H1 (cell line): ENCODE data around the gene CFAP92. TPM values are rescaled to one million over a fixed set of nuclear protein-coding genes. Genes with fewer than 3 reads are reported as not detected.

Source experiments
- CTCF ChIA-PET: fragments of 300-600 bp; sonication (Branson Sonifier 250); formaldehyde crosslinking; loops from one replicate; lab custom pipeline; 2021; ENCODE audit not compliant: partially characterized antibody; lab: Charles Lee
- POLR2A ChIA-PET: fragments of 300-600 bp; sonication (Branson Sonifier 250); formaldehyde crosslinking; loops from one replicate; lab custom pipeline; 2021; ENCODE audit warnings: inconsistent platforms; ENCODE audit not compliant: partially characterized antibody; lab: Charles Lee
- DNase-seq, 2 experiments: peaks; one replicate each; pipeline versions ENCODE4 v3.0.0 to v3.0.0-alpha.2; 2010 to 2022; ENCODE audit warnings: low spot score in 2 of 2, low read depth in 1 of 2, mixed read lengths in 1 of 2
- FAIRE-seq: peaks from 2 replicates; lab custom pipeline; 2011; peaks lifted over from hg19 to GRCh38; lab: Jason Lieb, UNC
- H2AFZ ChIP-seq: 2 replicates; pipeline ENCODE4 v1.8.1; 2012; ENCODE audit warnings: low read length, inconsistent platforms
- H2AK5ac ChIP-seq: 2 replicates; pipeline ENCODE4 v1.6.1; 2013; ENCODE audit warnings: low read depth, low read length
- H2BK120ac ChIP-seq: replicated peaks from 2 replicates; pipeline ENCODE3; 2013; ENCODE audit warnings: low read depth, low read length, inconsistent platforms
- H2BK12ac ChIP-seq: 2 replicates; pipeline ENCODE4 v1.6.1; 2013; ENCODE audit warnings: low read depth, low read length
- H2BK15ac ChIP-seq: 2 replicates; pipeline ENCODE4 v1.6.1; 2013; ENCODE audit warnings: low read length
- H2BK20ac ChIP-seq: 2 replicates; pipeline ENCODE4 v1.6.1; 2013; ENCODE audit warnings: low read length
- H2BK5ac ChIP-seq: 2 replicates; pipeline ENCODE4 v1.6.1; 2013; ENCODE audit warnings: low read depth, low read length
- H3K14ac ChIP-seq: 2 replicates; pipeline ENCODE4 v1.6.1; 2013; ENCODE audit warnings: inconsistent platforms; ENCODE audit not compliant: insufficient read length
- H3K18ac ChIP-seq: 2 replicates; pipeline ENCODE4 v1.6.1; 2013; ENCODE audit warnings: low read length; ENCODE audit errors: extremely low read depth
- H3K23ac ChIP-seq: 2 replicates; pipeline ENCODE4 v1.6.1; 2013; ENCODE audit warnings: inconsistent platforms; ENCODE audit not compliant: insufficient read length
- H3K23me2 ChIP-seq: 2 replicates; pipeline ENCODE4 v1.6.1; 2013; ENCODE audit warnings: low read depth, low read length
- H3K27ac ChIP-seq: 2 replicates; pipeline ENCODE4 v1.6.1; 2011; ENCODE audit warnings: low read depth, low read length, inconsistent platforms
- H3K27me3 ChIP-seq, 4 experiments: replicated peaks in 1 of 4; 1 replicate in 1 of 4; 2 replicates in 3 of 4; pipeline versions ENCODE4 v1.6.1 to v1.8.1; 2011 to 2013; ENCODE audit warnings: low read length in 3 of 4, mild to moderate bottlenecking in 3 of 4, inconsistent platforms in 2 of 4, mixed read lengths in 2 of 4, moderate library complexity in 1 of 4; ENCODE audit not compliant: control insufficient read depth in 3 of 4, insufficient read depth in 3 of 4; ENCODE audit errors: extremely low read depth in 1 of 4
- H3K36me3 ChIP-seq, 4 experiments: 2 replicates each; pipeline versions ENCODE4 v1.6.1 to v1.8.1; 2011 to 2013; ENCODE audit warnings: mild to moderate bottlenecking in 4 of 4, low read length in 3 of 4, moderate library complexity in 2 of 4, control low read depth in 1 of 4, inconsistent platforms in 1 of 4; ENCODE audit not compliant: insufficient read depth in 4 of 4, control insufficient read depth in 2 of 4
- H3K4ac ChIP-seq: replicated peaks from 2 replicates; pipeline ENCODE3; 2013; ENCODE audit warnings: low read length, low read depth, mixed read lengths, inconsistent platforms; ENCODE audit not compliant: insufficient read length
- H3K4me1 ChIP-seq, 4 experiments: replicated peaks in 1 of 4; 1 replicate in 1 of 4; 2 replicates in 3 of 4; pipeline versions ENCODE4 v1.6.1 to v1.8.1; 2011 to 2013; ENCODE audit warnings: low read length in 3 of 4, inconsistent platforms in 2 of 4, mixed read lengths in 1 of 4; ENCODE audit not compliant: insufficient read depth in 4 of 4, control insufficient read depth in 3 of 4
- H3K4me2 ChIP-seq, 2 experiments: 2 replicates each; pipeline versions ENCODE4 v1.6.1 to v1.8.1; 2011 to 2013; ENCODE audit warnings: low read depth in 2 of 2, low read length in 2 of 2, control low read depth in 1 of 2, inconsistent platforms in 1 of 2, mild to moderate bottlenecking in 1 of 2; ENCODE audit not compliant: insufficient read depth in 1 of 2
- H3K4me3 ChIP-seq, 4 experiments: fragments of 200-600, 300-600 bp in 1 of 4; sonication (generic), shearing (Covaris generic), sonication (Bioruptor Twin) in 1 of 4; 2 replicates each; pipeline versions ENCODE4 v1.5.1 to v1.8.1; 2011 to 2016; ENCODE audit warnings: low read length in 4 of 4, low read depth in 3 of 4, control low read depth in 2 of 4, inconsistent platforms in 2 of 4, mild to moderate bottlenecking in 2 of 4, mixed read lengths in 1 of 4, moderate library complexity in 1 of 4; ENCODE audit not compliant: insufficient read depth in 2 of 4; ENCODE audit errors: extremely low read depth in 1 of 4
- H3K56ac ChIP-seq: replicated peaks from 2 replicates; pipeline ENCODE3; 2013; ENCODE audit warnings: low read depth, mild to moderate bottlenecking, mixed read lengths, low read length, inconsistent platforms; ENCODE audit not compliant: insufficient read length
- H3K79me1 ChIP-seq: 2 replicates; pipeline ENCODE4 v1.6.1; 2013; ENCODE audit warnings: low read depth, low read length, control low read depth
- H3K79me2 ChIP-seq, 2 experiments: 2 replicates each; pipeline versions ENCODE4 v1.6.1 to v1.8.1; 2012 to 2013; ENCODE audit warnings: low read length in 2 of 2, mild to moderate bottlenecking in 2 of 2, inconsistent platforms in 1 of 2; ENCODE audit not compliant: insufficient read depth in 2 of 2, control insufficient read depth in 1 of 2
- H3K9ac ChIP-seq, 4 experiments: replicated peaks in 1 of 4; 1 replicate in 1 of 4; 2 replicates in 3 of 4; pipeline versions ENCODE4 v1.6.1 to v1.8.1; 2011 to 2013; ENCODE audit warnings: low read depth in 3 of 4, low read length in 3 of 4, control low read depth in 2 of 4, mild to moderate bottlenecking in 2 of 4, moderate library complexity in 2 of 4, inconsistent platforms in 1 of 4; ENCODE audit errors: extremely low read depth in 1 of 4
- H3K9me3 ChIP-seq, 2 experiments: 2 replicates each; pipeline versions ENCODE4 v1.6.1 to v1.8.1; 2012 to 2013; ENCODE audit warnings: mild to moderate bottlenecking in 2 of 2, moderate library complexity in 2 of 2, control low read depth in 1 of 2, inconsistent platforms in 1 of 2, low read depth in 1 of 2, low read length in 1 of 2, mixed read lengths in 1 of 2; ENCODE audit not compliant: insufficient read depth in 2 of 2
- H4K20me1 ChIP-seq, 2 experiments: replicated peaks in 1 of 2; 2 replicates each; pipeline versions ENCODE3 to v1.8.1; 2011 to 2013; ENCODE audit warnings: inconsistent platforms in 2 of 2, low read length in 2 of 2, mild to moderate bottlenecking in 1 of 2; ENCODE audit not compliant: insufficient read depth in 2 of 2, control insufficient read depth in 1 of 2
- H4K5ac ChIP-seq: 2 replicates; pipeline ENCODE4 v1.6.1; 2013; ENCODE audit warnings: low read length, low read depth, mixed read lengths, inconsistent platforms; ENCODE audit not compliant: insufficient read length
- H4K8ac ChIP-seq: 2 replicates; pipeline ENCODE4 v1.8.0; 2013; ENCODE audit warnings: mild to moderate bottlenecking, moderate library complexity, low read length, inconsistent platforms; ENCODE audit not compliant: insufficient read depth; ENCODE audit errors: extremely low read depth
- H4K91ac ChIP-seq: replicated peaks from 2 replicates; pipeline ENCODE3; 2013; ENCODE audit warnings: low read length, mixed read lengths, inconsistent platforms; ENCODE audit not compliant: insufficient read length
- E2F6 ChIP-seq: IDR thresholded peaks from 2 replicates; pipeline ENCODE4 v1.6.1; 2012; ENCODE audit warnings: inconsistent platforms
- FOSL1 ChIP-seq: IDR thresholded peaks from 2 replicates; pipeline ENCODE4 v1.6.1; 2011; ENCODE audit warnings: mild to moderate bottlenecking, low read depth, low read length, moderate library complexity; ENCODE audit not compliant: insufficient read depth
- JUND ChIP-seq: IDR thresholded peaks from 2 replicates; pipeline ENCODE4 v1.6.1; 2011; ENCODE audit warnings: mild to moderate bottlenecking, improper control_type of control experiment, low read length
- MAX ChIP-seq: IDR thresholded peaks from 2 replicates; pipeline ENCODE4 v1.6.1; 2012; ENCODE audit warnings: inconsistent platforms
- TEAD4 ChIP-seq: IDR thresholded peaks from 2 replicates; pipeline ENCODE4 v1.6.1; 2012; ENCODE audit warnings: low read depth, low read length, inconsistent platforms, mixed read lengths
- WGBS, 2 experiments: shearing (Covaris generic) in 1 of 2; methylation state at CpG; one replicate each; pipeline versions ENCODE4 v1.1.6 to v1.1.7; 2013 to 2015; ENCODE audit warnings: low lambda C conversion rate in 2 of 2, mixed read lengths in 2 of 2, inconsistent platforms in 1 of 2, low coverage in 1 of 2, missing lambda C conversion rate in 1 of 2; ENCODE audit not compliant: insufficient replicate concordance in 2 of 2, insufficient coverage in 1 of 2, insufficient read length in 1 of 2; ENCODE audit errors: extremely low coverage in 1 of 2, missing lambda C conversion rate in 1 of 2; 5-methylcytosine and 5-hydroxymethylcytosine counted together
- polyA plus RNA-seq, 7 experiments: library from polyadenylated mRNA; depleted of rRNA in 3 of 7; stranded (reverse) in 5 of 7; unstranded in 2 of 7; fragments of >200 nt in 5 of 7; fragments of 200-250 nt in 2 of 7; gene quantifications; 1 replicate in 5 of 7; 2 replicates in 1 of 7; 4 replicates in 1 of 7; pipeline versions ENCODE4 v1.2.1 to v1.2.3, GENCODE V29; 2011 to 2013; ENCODE audit warnings: missing spikeins in 2 of 7, mixed read lengths in 2 of 7
- total RNA-seq: library from RNA; stranded (reverse); fragmentation: NEBNext Ultra II Directional; extraction: Animal tissue kit (Norgen Biotek cat#: 25700); gene quantifications from 2 replicates; pipeline ENCODE4 v1.2.1, GENCODE V29; 2021

Gene CFAP92
- total and polyA plus RNA-seq, 2 of the 8 experiments (the other 6 are each of a cell fraction or from before 2014, with no cell fraction given) = 0.77 to 2.0 TPM

GRCh38 chr3:129025691-129026435 lies 32.0 kb upstream of the CFAP92 start:
- Histone ChIP-seq H3K27ac (no peak overlapping the region), H3K79me1 (no peaks in the 10 kb centered on the region), H3K27me3 (peaks cover 5 to 23% (median 19%) of the 10 kb centered on the region in 4 experiments), H3K4ac (no peak overlapping the region), H3K23me2 (no peaks in the 10 kb centered on the region; the same call in 1 of the 2 replicates), H3K9ac (no peak overlapping the region), H2BK15ac (no peak overlapping the region; the same call in 1 of the 2 replicates), H3K18ac (no peak overlapping the region), H4K20me1 (no peaks in the 10 kb centered on the region), H2BK12ac (no peak overlapping the region), H2AK5ac (no peak overlapping the region), H4K5ac (no peak overlapping the region), H3K4me2 (0 out of 4 replicates have a peak overlapping the region, but pooled peaks of 1 of the 2 experiments have one; percentile 32), H2BK20ac (no peak overlapping the region), H4K8ac (no peak overlapping the region), H2AFZ (no peak overlapping the region), H3K9me3 (no peaks in the 10 kb centered on the region), H3K4me3 (no peak overlapping the region), H3K14ac (no peak overlapping the region), H2BK5ac (no peak overlapping the region), H4K91ac (no peak overlapping the region), H3K79me2 (no peaks in the 10 kb centered on the region), H2BK120ac (no peak overlapping the region), H3K4me1 (peaks cover 0 to 4% (median 0%) of the 10 kb centered on the region in 4 experiments; a peak in 3 of 7 replicates), H3K56ac (no peak overlapping the region), H3K23ac (no peak overlapping the region), H3K36me3 (no peaks in the 10 kb centered on the region)
- POLR2A ChIA-PET = interaction anchor here (1.3 to 1.4 kb wide), 3 partner anchors 9 to 11 kb away, joined by 3 to 4 read pairs (median 3); no protein-coding TSS in a partner anchor
- 89% methylated on average over 8 of the region's 8 CpGs; no CpG with 5 or more reads in 1 of the 2 experiments for WGBS, 2 experiments
- CTCF ChIA-PET = interaction anchor here (0.6 to 10.0 kb wide), 12 partner anchors 9 to 136 kb away, joined by 3 to 58 read pairs (median 5); no protein-coding TSS in a partner anchor
- FAIRE-seq (no peak), DNase-seq (no peak)
- TF ChIP-seq JUND = no peak
- TF ChIP-seq E2F6 = peak; percentile 90
- peak; percentile 77 for TF ChIP-seq MAX
- TF ChIP-seq FOSL1 = no peak
- TF ChIP-seq TEAD4 = no peak
